Body of pancreas (tissue), 4 donors: ENCODE measurements around the gene MED12L.

ENCODE experiments used
- POLR2A ChIP-seq, 3 donors: fragments of 450-650 bp; IDR thresholded peaks; one replicate each; pipeline ENCODE4 v1.6.1; 2016; ENCODE audit warnings: antibody characterized with exemption in 3 of 3, mild to moderate bottlenecking in 2 of 3
- TF ChIP-seq, protein P1 (sequence below), 7 experiments: fragments of 450-650 bp in 4 of 7; fragments of 200-600 bp in 3 of 7; sonication (generic) in 3 of 7; IDR thresholded peaks; one replicate each; pipeline ENCODE4 v1.5.1; 2016 to 2019; ENCODE audit warnings: antibody characterized with exemption in 7 of 7

DNA sequence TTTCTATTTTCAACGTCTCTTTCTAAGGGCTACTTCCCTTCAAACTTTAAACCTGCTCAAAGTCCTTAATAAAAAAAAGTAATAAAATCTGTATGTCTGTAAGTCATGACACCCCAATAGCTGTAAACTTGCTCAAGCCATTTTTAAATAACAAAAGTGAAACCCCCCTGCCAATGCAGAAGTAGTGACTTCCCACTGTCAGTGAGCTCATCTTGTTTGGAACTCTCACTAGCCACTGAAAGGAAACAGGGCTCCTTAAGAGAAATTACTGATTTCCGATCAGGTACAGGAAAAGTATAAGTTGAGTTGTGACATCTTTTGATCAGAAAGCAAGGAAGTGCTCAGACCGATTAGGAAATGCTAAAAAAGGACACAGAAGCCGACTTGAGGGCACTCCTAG is 145.2 kb downstream of the MED12L start:
- TF ChIP-seq, protein P1, sequence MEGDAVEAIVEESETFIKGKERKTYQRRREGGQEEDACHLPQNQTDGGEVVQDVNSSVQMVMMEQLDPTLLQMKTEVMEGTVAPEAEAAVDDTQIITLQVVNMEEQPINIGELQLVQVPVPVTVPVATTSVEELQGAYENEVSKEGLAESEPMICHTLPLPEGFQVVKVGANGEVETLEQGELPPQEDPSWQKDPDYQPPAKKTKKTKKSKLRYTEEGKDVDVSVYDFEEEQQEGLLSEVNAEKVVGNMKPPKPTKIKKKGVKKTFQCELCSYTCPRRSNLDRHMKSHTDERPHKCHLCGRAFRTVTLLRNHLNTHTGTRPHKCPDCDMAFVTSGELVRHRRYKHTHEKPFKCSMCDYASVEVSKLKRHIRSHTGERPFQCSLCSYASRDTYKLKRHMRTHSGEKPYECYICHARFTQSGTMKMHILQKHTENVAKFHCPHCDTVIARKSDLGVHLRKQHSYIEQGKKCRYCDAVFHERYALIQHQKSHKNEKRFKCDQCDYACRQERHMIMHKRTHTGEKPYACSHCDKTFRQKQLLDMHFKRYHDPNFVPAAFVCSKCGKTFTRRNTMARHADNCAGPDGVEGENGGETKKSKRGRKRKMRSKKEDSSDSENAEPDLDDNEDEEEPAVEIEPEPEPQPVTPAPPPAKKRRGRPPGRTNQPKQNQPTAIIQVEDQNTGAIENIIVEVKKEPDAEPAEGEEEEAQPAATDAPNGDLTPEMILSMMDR (IDR thresholded peaks at IDR 0.05) = no peak
- no peak for TF ChIP-seq POLR2A (IDR thresholded peaks at IDR 0.05)
